ENCODE measurements around the gene CDH1.

- TF ChIP-seq CTCF (conservative IDR thresholded peaks at IDR 0.05; ENCODE audit: low read length) (no peak), EZH2phosphoT487 (IDR thresholded peaks at IDR 0.05; ENCODE audit: borderline replicate concordance) (no peak)
Measured at GRCh38 chr16:68784226-68784625, 47.1 kb downstream of the CDH1 start.

Measured in Loucy (cell line).